ENCODE results near the gene KMT2E.

- TF ChIP-seq CTCF (IDR thresholded peaks at IDR 0.05) (no peak), ZFX (IDR thresholded peaks at IDR 0.05; ENCODE audit: borderline replicate concordance) (no peak)
Observed at GRCh38 chr7:105010504-105011130, 3.4 kb upstream of the KMT2E start.
